Stimulated activated CD8-positive, alpha-beta memory T cell treated with anti-CD3 and anti-CD28 coated beads, Interleukin-7, amount 100 ng/mL, for 48 hours (primary cell): Measurements from ENCODE around the gene RAD51B.

Experiments used
- DNase-seq, 2 donors: peaks; one replicate each; pipeline ENCODE4 v3.0.0-alpha.2; 2020; ENCODE audit warnings: low read depth in 1 of 2; ENCODE audit errors: extremely low read depth in 1 of 2

RAD51B gene

DNA sequence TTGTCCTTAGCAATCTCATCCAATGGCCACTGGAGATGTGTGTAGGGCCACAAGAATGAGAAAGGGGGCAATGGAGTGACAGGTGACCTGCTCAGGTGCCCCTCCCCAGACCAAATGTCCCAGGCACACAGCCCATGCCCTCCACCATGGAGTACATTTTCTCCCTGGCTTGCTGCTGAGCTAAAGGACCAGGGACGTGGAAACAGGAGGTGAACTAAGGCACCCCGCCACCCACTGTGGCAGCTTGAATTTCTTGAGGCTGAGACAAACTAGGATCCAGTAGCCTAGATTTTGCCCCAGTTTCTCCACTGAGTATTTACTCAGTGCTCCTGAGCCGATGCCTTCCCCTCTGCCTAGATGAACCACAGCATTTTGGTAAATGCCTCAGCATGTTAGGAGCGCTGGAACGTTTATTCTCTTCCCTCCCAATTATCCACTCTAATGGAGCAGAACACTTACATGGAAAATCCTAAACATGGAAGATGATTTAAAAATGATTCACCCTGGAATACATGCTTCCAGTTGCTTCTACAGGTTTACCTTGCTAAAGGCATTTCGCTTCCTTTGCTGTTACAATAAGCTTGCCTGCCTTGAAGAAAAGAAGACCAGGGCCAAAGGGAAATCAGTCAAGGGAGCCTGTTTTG lies 775.3 kb downstream of the RAD51B start:
- no peak for DNase-seq

DNA sequence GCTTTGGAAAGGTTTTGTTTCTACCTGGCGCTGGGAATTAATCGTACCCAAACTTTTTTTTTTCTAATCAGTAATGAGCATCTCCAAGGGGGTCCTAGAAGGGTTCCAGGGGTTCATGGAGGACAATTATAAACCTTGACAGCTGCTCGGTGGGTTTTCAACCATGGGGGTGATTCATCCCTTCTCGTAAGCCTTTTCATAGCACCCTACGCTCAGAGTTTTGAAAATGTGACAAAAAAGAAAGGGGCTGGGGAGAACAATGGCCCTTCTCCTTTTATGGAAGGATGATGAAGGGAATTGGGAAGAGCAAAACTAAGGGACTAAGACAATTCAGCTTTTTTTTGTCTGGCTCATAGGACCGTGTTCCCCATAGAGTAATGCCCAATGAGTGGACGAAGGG lies 776.6 kb downstream of the RAD51B start:
- no peak for DNase-seq

DNA sequence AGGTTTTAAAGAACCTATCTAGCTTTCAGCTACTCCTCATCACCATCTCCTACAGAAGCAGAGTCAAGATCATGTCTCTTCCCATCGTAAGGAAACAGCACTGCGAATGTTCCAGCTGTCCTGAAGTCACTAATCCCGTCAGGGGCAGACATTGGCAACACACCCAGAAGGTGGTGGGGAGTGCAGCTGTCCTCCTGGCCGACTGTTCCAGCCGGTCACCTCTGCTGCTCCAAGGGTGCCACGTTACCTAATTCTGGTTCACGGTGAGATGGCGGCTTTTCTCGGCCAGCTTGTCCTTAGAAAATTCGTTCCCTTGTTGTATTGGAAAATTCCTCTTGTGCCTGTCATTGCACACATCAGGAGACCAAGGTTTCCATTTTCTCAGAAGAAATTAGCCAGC lies 777.1 kb downstream of the RAD51B start:
- no peak for DNase-seq

DNA sequence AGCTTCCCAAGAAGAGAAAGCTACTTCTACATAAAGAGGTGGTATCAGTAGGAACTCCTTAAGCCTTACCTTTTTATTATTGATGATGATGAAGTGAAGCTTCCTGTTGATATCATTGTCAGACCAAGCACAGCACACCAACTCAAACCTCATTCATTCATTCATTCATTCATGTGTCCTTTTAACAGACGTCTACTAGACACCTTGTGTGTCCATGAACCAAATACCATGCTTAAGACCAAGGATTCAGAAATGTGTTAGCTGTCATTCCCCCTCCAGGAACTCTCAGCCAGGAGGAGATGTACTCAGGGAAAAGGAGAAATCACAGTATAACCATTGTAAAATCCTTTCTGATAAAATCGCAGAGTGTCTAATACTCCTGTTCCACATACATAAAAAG lies 778.5 kb downstream of the RAD51B start:
- no peak for DNase-seq

DNA sequence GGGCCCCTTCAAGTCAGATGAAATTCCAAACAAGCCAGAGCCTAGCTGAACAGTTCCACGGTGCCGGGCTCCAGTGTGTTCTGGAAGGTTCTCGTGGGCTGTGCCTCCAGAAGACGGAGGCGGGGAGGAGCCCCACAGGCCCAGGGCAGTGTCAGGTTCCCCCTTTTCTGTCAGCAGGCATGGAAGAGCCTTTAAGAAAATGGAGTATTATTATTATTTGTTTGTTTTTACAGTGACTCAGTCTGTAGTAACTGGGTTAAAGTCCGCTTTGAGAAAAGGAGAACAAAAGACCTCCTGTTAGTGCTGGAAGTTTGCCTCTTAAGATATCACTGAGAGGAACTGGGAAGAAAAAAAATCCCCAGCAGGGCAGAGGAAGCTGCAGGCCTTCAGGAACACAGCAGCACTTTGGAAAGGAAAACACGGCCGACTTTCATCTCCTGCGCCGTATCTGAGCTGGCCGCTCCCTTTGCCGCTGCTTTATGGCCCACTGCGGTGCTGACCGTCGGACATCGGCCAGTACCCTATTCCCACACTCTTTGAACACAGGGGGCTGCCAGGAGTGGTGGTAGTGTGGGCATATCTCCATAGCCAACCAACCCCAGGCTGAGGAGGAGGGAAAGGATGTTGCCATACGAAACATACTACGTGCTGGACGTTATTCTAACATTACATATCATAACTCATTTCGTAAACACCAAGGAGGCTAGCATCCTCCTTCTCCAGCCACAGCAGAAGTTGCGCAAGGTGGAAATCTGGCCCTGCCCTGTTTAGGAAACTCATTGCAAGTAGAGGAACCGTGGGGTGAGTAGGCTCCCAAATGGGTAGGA lies 779.3 kb downstream of the RAD51B start:
- no peak for DNase-seq

DNA sequence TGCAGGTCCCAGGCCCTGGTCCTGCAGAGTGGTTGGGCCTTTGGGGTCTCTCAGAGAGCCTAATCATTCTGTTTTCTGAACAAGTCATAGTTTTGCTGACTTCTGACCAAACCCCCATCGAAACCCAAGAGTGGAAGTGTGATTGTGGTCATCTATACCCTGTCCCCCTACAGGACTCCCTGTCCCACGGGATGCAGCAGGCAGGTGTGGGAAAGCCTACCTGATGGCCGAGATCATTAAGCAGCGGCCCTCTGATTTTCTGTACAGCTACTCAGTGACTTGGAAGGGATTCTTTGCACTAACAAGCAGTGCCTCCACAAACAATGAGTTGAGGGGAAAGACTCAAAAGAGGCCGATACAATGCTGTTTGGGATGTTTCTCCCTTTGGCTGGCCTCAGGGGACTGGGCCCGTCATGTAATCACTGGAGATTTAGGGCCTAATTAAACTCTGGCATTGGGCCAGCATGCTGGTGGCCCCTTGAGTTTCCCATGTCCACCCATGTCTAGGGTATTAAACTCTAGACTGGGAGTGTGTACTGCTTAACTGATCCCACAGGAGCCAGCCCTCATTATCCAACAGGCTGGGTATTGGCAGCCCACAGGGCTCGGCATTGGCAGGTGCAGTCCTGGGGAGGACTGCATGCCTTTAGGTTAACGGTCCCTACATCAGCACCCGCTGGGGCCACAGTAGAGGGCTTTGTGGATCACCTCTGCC lies 780.5 kb downstream of the RAD51B start:
- no peak for DNase-seq

DNA sequence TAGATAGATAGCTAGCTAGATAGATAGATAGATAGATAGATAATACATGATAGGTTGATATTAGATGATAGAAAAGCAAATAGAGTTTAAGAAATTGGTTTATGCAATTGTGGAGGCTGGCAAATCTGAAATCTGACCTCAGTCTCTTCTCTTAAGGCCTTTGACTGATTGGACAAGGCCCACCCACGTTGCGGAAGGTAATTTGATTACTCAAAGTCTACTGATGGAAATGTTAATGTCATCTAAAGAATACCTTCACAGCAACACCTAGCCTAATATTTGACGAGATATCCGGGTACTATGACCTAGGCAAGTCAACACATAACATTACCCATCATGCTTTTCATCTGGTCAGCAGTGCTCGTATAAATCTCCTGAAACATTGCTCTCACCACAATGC lies 782.9 kb downstream of the RAD51B start:
- no peak for DNase-seq

DNA sequence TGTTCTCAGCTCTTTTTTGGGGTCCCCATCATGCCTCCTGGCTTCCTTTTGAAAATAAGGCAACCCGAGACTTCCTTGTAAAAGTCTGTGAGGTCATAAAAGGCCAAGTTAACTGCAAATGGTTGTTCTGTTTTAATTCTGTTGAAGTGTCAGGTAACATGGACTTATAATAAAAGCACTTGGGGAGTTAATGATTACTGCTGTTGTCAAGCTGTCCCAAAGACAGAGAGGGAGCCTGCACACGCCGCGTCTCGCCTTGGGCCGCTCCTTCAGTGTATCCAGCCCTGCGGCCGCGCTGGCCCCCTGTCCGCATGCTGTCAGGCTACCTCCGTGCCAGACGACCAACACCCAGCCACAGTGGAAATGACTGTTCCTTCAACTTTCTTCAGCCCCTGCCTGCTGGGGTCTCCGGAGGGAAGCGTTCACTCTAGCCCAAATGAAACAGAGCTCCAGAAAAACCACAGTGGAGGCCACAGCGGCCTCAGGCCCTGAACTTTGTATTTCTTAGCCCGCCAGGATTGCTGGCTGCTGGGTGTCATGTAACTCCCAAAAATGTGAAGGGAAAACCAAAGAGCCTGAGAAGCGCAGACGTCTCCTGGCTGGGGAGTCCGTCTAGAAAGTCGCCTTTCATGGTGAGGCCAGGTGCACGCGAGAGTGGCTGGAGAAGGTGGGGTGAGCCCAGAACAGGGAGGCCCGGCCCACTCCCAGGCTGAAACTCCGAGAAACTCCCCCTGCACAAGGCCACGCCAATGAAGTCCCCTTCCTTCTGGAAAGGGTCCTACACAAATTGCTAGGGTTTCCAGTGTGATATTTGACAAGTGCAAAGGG lies 784.2 kb downstream of the RAD51B start:
- no peak for DNase-seq

DNA sequence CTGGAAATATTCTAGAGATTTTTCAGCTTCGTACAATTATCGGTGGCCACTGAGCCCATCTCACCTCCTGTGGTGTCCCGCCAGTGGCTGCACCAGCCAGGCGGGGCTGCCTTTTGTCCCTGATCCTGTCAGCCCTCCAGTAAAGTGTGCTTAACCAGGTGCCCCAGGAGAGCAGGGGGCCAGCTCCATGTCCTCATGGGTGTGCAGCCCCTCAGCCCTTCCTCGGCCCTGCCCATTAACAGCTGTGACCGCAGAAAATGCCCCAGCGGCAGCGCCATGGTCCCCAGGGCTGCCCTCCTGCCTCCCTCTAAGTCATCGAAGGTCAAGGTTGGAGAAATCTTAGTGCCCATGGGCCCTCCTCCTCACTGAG lies 784.8 kb downstream of the RAD51B start:
- no peak for DNase-seq

DNA sequence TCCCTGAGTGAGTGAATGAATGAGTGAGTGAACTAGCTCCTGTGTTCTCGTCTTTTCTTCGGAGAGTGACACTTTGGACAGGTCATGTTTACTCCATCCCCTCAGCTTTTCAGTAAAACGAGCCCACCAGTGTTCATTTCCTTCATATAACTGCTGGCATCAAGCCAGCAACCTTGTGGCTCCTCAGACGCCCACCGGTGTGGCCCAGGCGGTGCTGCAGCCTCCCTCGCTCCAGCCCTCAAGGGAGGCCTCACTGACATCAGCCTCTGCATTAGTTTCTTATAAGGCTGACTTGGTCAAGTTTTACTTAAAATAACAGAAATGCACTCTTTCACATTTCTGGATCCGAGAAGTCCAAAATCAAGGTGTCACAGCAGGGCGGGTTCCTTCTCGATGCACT lies 785.2 kb downstream of the RAD51B start:
- no peak for DNase-seq

DNA sequence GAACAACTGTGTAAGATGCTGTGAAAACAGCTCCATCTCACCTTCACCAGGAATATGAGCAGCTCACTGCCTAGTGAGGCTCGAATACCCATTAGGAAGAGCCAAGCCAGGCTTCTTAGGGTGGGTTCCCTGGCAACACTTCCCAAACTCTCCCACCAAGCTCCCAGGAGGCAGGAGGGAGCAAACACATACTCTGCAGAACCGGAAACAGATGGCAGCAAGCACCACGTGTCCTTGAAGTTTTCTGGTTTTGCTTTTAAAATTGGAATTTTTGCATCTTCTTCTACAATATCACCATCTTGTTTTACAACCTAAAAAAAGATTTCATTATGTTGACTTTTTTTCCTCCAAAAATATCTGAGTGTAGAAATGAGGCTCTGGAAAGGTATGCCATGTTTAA lies 786.6 kb downstream of the RAD51B start:
- no peak for DNase-seq

DNA sequence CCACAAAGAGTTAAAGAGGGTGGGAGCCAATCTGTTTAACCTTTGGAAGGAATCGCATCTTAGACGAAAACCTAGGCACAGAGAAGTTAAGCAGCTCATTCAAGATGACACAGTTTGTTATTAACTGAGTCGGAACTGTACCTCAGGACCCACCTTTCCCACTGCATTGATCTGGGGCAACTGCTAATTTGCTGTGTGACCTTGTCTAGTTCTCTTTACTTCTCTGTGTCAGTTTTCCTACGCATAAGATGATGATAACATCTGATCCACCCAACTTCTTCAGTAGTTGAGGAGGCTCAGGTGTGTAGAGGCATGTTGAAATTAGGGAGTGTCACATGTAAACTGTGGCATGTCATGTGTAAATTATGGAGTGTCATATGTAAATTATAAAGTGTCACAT lies 787.1 kb downstream of the RAD51B start:
- DNase-seq = no peak

DNA sequence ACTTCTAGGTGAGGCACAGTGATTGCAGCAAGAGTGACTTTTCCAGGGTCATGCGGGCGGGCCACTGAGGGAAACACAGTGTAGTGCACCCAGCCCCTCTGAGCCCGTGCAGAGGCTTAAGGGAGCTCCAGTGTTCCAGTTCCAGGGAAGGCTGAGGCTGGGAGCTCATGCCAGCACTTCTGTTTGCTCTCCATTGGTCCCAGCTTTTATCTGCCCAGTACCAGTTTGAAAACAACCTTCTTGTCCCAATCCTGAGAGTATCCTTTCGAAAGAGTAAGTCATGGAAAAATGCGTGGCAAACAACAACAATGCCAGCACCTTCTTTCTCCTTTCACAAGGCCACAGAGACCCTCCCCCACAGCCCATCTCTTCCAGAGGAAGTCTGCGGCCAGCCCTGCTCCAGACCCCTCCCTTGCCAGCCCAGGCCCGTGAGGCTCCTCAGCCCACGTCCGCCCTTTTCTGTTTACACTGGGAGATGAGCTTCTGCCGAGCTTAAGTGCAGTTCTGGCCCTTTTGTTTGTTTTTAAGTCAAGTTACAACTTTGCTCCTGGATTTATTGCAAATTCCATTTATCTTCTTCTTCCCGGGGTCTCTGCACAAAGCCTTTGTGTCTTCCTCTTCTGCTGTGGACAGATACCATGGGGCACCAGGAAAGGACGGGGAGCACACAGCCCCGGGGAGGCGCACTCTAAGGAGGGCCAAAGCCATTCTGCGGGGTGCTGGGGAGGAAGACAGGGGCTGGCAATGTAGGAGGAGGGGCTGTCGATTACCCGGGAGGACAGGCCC lies 787.7 kb downstream of the RAD51B start:
- no peak for DNase-seq

DNA sequence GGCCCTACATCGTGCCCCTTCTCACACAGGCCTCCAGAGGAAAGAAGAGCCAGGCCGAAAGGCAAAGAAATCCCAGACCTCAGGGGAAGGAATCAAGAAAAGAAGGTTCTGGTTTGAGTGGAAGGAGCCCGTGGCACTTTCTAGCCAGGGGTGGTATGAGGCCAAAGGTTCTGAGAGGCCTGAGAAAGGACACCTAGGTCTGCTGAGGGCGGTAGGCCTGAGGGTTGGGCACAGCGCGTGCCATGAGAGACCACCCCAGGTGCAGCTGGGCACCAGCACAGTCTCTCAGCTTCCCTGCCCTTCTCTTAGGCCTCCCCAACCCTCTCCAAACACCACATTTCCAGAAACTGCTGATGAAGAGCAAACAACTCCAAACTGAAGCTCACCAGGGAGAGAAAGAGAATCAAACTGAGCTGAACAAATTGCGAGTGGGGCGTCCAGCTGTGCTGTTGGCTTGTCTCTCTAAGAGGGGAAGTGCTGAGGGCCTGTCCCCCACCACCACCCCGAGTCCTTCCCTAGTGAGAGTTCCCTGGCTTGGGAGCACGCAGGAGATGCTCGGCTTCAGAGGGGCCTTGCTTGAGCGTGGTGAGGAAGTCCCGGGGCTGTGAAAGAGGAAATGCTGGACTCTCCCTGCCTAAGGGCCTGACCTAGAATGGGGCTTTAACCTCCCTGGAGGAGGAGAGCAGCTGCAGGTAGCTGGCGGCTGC lies 788.4 kb downstream of the RAD51B start:
- no peak for DNase-seq

DNA sequence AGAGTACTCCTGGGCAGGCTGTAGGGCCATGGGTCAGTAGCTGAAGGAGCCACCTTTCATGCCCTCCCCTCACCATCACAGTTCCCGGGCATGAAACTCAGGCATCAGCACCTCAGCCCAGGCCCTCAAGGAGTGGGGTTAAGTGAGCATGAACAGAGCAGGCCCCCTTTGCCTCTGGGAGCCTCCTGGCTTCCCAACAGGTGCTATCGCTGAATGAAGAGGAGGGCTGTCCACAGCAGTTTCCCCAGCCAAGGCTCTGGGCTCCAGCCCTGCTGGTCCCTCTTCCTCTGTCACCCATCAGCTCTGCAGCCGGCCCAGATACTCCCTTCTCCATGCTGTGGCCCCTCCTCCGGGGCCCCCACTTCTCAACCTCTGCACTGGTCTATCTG lies 789.0 kb downstream of the RAD51B start:
- no peak for DNase-seq

DNA sequence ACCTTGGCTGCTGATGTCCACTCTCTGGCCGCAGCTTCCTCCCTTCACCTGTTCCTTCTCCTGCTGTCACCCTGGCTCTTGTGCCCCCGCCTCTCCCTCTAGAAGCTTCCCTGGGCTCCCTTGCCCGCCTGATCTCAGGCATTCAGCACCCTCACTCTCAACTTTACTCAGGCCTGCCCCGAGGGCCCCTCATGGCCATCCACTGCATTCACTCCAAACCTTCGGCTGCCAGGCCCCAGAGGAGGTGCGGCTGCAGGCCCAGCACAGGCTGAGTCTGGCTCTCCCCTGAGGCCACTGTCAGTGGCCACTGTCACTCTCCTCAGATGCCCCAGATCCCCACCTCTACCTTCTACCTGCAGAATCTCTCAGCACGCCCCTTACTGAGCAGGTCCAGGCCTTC lies 789.4 kb downstream of the RAD51B start:
- no peak for DNase-seq

DNA sequence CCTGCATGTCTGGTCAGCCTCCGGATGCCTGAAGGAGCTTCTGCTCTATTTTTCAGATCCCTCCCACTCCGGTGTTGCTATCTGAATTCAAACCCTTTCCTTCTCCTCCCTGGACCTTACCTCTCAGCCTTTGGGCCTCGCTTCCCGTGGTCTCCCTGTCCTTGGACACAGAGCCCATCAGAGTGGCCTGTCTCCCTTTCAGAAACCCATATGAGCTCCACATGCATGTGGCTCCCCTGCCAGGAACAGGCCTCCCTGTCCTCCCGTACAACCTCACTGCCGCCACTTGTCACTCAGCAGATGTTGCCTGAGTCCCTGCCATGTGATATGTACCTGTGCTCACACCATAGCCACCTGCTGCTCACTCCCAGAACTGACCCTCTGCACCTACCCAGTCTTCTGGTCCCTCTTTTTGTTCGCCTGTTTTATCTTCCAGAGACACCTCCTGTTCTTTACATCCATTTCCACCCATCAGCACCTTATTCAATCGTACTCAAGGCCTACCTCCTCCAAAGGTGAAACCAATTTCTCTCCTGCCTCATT lies 790.7 kb downstream of the RAD51B start:
- DNase-seq = no peak

DNA sequence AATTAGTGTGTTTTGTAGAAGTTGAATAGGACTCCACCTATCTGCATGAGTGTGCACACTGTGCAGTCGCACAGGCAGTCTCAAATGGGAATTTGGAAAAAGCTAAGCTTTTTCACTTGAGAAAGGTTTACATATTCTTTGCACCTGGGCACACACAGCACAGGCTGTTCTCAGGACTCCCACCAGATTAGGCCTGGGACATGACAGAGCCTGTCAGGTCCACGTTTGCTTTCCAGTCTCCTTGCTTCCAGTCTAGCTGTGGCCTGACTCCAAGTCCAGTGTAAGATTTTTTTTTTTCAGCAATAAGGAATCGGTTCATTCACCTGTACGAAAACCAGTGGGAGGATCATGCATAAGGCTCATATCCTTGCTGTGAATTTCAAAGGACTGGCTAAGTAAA lies 792.0 kb downstream of the RAD51B start:
- no peak for DNase-seq

DNA sequence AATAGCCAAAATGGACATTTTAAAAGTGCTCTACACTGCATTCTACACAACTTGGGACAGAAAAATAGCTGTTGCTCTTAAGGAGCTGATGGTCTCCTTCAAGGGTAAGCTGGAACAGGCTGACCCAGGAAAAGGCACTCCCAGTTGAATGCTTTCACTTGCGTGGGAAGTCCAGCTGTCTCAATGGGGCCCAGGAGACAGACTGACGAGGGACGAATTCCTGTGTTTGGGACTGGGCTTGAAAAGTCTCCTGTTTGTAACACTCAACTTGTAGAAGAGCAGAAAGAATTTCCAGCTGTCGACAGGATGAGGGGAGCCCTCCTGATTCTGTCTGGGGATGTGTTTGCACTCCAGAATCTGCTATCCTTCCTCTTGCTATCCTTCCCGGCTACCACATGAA lies 792.5 kb downstream of the RAD51B start:
- DNase-seq = no peak
